Activated CD4-positive, alpha-beta T cell treated with anti-CD3 and anti-CD28 coated beads, Interleukin-2, Interleukin-6, amounts not matched to agents 100 ng/mL and 50 ng/mL, durations not matched to agents 16 hours and 8 hours (primary cell): ENCODE results near the gene NGB.
"Not testable (repeated sequence)": the region's sequence is repeated elsewhere in the genome, so short reads cannot be mapped to it uniquely, and the experiment has no call there.

Source experiments
- DNase-seq: peaks from one replicate; pipeline ENCODE4 v3.0.0-alpha.2; 2020

Gene NGB

DNA sequence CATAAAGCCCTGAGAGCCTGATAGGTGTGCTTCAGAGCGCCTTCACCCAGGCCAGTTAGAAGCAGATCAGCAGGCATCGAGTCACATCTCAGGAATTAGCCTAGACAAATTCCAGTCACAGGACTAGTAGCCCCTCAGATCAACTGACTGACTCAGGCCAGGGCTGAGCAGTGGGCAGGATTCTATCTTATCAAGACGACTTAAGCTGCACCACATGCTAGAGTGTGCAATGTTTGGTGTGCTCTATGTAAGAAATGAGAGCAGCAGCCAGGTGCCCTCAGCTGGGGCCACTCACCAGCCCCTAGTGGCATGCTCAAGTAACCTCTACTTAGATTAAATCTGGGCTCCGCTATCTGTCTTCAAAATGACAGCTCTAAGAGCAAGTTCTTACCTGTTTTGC lies 19.7 kb upstream of the NGB start:
- no peak for DNase-seq

DNA sequence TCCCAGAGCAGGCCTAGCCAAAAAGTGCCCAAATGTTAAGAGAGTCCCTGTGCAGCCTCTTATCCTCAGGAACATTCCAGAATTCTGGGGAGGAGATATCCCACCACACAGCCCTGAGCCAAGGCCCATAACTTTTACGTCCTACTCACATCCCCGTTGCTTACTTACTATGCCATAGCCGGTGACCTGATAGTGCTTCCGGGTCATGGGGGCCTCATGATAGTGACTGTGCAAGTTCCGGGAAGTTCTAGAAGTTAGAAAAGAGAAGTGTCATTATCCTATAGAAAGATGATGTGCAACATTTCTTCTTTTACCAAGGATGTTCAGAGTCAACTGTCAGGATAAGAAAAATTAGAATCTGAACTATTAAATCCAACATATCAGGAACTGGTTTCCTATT lies 15.6 kb upstream of the NGB start:
- DNase-seq = no peak

DNA sequence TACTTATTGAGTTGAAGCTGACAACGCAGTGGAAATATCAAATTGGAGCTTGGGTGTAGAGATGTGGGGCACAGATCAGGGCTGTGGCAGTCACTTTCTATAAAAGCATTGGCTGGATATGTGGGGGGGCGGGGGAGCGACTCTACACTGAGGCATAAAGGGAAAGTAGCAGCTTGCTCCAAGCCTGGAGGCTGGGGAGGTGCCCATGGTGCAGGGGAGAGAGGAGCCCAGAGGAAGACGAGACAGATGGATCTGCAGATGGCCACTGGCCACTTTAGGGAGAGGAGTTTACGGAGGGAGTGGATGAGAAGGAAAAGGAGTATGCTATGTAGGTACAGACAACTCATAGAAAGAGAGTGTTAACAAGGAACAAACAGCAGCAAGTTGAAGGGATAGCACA lies 13.5 kb upstream of the NGB start:
- no peak for DNase-seq

DNA sequence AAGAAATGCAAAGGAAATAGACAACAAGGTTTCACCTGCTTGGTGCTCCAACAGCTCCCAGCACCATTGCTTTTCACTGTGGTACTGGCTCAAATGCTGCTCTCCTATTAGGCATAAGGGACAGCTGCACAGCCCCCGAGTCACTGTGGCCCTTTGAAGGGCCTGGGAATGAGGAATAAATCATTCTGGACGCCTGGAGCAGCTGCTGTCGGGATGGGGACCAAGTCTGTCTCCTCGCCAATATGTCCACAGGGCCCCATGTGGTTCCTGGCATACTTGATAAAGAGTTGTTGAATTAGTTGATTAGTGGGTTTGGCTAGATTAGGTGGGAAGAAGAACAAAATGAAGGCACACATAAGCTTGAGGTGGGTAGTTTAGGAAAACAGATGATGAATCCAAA lies 13.1 kb upstream of the NGB start:
- no peak for DNase-seq

DNA sequence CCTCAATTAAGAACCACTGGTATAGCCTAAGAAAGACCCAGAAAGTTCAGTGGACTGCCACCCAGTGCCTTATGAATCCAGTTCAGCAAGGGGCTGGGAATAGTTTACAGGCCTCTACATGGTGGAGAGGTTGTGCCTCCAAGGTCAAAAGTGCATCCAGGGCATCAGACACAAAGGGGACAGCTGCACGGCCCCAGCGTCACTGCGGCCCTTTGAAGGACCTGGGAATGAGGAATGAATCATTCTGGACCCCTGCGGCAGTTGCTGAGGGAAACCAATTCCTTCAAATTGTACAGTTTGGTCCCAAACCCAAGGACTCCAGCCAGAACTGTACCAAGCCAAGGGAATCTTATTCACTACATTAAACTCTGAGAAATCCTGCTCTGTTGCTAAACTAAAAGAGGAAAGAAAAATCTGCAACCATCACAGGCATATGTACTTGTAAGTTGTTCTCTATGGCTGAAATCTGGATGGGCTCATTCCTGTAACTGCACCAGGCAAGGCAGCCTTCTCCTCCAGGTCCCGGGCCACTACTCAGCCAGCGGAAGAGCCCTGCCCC lies 10.9 kb upstream of the NGB start:
- no peak for DNase-seq

DNA sequence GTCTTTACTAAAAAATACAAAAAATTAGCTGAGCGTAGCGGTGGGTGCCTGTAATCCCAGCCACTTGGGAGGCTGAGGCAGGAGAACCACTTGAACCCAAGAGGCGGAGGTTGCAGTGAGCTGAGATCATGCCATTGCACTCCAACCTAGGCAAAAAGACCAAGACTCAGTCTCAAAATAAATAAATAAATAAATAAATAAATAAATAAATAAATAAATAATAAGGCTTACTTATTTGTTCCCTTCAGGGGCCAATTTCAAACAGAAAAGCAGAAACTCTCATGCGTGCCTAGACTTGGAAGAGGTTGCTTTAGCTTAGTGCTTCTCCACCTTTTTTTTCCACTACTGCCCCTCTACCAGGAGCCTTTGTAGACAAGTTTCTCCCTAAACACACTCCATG lies 9.9 kb upstream of the NGB start:
- not testable (repeated sequence) for DNase-seq

DNA sequence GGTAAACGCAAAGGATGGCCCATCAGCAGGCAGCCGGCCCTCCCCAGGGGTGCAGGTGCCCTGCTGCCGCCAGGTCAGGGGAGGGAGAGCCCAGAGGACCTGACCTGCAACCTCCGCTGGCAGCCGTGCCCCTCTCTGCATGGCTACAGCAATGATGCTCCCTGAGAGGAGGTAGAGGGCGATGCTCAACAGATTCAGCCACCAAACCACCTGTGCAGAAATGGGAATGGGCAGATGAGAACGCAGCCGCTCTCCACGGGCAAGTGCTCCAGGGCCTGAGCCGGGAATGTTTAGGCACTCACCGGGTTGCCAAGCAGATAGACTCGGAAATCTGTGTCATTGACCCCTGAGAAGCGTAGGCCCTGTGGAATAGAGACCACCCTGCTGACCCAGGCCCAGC lies 8.7 kb upstream of the NGB start:
- no peak for DNase-seq

DNA sequence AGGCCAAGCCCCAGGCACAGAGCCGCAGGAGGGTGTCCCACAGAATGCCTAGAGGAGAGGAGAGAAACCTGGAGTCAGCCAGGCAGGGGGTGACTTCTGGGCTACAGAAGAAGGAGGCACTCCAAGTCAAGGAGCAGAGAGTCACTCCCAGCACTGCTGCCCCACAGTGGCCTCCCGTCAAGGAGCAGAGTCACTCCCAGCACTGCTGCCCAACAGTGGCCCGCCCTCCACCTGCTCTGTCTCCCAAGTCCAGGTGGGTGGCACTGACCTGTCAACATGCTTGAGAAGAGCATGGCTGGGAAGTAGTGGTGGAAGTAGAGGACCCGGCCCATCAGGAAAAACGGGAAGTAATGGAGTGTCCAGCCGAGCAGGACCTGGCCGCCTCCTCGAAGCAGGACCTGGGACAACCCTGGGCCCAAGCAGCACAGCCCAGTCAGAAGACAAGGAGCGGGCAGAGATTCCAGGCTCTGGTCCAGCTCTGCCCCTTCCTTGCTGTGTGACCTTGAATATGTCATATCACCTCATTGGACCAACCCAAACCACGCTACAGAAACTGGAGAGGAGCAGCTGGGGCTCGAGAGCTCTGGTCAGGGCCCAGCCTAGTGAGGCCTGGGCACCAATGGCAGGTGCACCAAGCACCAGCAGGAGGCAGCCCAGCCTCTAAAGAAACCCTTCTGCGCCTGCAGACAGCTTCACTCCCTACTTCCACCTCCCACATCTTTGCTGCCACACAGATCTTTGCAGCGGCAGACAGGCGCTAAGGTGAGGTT lies 7.6 kb upstream of the NGB start:
- DNase-seq = no peak

DNA sequence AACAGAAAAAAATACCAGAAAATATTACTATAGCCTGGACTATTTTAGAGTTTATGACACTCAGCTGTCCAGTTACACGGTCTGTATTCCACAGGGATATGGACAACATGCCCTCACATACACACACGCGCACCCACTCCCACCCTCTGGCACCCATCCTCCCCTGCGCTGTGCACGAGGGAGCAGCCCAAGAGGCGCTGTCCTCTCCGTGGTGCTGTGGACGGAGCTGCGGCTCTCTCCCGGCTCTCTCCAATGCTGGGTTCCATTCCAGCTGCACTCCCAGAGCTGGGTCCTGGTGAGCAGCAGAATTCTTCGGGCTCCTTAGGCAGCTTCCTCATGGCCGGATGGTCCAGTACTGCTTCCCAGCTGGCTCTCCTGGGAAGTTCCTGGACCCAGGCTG lies 6.0 kb upstream of the NGB start:
- no peak for DNase-seq

DNA sequence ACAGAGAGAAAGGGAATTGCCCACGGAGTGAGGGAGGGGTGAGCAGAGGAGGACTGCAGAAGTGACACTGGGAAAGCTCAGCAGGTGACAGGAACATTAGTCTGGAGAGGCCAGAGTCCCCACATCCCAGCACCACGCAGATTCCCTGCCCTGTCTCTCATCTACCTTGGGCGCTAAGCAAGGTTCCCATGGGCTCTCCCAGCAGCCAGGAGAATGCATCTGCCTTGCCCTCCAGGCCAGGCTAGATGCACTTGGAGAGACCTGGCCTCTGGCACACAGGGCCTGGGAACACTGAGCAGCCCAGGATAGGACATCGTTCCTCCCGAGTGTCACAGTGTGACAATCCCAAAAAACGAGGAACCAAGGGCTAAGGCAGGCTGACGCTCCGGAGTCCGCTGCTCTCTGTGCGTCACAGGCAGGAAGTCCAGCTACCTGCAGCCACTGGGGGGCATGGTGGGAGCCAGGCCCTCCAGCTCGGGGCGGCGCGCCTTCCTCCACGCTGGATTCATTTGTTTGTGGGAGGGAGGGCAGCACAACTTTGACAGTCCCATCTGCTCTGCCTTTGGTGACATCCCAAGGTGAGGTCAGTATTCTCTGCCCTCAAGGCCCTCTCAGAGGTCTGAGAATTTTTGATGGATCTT lies 5.4 kb upstream of the NGB start:
- no peak for DNase-seq

DNA sequence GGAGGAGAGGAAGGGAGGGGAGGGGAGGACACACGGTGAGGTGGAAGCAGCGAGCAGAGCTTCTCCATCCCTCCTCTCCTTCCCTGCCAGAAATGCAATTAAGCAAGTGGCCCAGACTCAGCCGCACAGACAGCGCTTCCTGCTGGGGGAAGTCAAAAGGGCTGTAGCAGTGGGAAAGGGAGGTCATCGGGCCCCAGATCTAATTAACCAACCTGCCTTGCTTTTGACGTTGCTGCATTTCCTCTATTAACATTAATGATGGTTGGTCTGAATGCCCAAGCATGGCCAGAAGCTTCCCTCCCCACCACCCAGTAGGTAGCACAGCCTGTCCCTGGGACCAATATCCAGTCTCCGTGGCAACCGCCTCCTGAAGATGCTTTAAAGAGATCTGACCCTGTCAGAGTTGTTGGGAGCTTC lies 4.6 kb upstream of the NGB start:
- DNase-seq = no peak

DNA sequence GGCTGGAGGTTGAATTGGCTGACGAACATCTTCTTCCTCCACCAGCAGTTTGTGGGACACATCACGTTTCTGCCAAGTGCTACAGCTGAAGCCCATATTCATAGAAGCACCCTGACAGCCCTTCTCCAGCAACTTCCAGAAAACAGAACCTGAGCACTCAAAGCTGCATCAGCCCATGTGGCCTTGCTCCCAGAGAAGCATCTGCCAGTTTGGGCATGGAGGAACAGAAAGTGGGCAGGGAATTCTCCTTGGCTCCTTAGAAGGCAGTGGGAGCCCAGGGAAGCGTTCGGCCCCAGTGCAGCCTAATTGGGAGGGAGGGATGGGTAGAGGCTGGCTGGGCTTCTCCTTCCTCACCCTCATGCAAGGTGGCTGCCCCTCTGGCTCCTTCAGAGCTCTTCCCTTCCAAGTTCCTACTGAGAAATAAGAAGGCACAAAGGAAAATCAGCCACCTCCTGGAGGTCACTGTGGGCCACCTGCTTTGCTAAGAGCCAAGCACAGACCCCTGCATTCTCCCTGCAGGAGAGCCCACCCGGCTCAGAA lies 4.1 kb upstream of the NGB start:
- DNase-seq = no peak

DNA sequence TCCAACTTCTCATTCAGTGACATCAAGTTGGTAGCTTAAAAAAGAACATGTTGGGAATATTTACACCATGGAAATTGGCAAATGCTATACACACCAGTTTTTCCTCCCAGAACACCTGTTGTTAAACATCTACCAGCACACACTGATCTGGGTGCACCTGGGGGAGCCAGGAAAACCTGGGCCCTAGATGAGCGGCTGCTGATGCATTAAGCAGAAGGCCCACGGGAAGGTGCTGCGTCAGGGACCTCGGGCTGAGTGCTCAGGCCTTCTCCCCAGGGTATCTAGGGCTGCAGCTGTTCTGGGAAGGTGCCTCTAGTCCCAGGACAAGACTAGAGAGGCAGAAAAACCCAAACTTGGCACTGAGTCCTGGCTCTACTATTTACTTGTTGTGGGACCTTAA lies 2.8 kb upstream of the NGB start:
- DNase-seq = no peak

DNA sequence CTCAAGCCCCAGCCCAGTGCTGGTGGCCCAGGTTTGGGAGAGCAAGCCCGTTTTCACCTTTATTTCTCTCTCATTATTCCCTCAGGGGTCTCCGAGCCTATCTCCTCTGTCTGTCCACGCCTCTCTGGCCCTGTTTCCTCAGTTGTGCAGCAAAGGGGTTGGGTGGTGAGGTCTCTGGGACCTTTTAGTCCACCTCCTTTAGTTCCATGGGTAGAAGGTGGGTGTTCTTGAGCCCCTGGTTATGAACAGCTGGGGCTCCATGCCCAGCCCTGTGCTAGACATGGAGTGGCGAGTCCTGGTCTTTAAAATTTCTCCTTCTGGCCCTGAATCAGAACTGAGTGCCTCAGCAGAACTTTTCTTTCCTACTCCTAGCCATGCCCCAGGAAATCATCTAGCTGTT lies 1.3 kb upstream of the NGB start:
- DNase-seq = no peak

DNA sequence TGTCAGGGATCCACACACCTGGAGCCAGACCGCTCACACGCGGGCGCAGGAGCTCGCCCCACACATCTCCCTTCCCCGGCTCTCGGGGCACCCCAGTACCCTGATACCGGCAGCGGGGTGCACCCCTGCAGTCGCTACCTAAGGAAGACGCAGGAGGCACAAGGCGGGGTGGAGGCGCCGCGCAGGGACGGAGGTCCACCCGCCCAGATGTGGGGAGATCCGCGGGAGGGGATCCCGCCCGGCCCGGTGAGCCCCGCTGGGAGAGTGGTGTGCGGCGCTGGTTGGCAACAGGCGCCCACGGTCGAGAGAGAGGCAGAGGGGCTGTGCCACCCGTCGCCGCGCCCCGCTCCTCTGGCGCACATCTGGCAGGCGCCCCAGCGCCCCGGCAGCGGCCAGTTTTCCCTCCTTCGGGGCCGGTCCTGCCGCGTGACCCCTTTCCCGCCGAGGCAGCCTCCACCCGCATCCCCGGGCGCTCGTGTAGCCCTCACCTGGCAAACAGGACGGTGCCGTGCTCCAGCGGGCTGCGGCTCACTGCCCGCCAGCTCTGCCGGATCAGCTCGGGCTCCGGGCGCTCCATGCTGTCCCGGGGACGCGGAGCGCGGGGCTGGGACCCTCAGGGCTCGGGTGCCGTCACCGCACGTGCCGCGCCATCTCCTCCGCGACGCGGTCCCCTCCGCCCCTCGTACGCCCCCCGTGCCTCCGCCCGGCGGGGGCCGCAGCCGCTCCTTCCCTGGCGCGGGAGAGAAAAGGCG lies 469 bp downstream of the NGB start:
- DNase-seq = no peak

DNA sequence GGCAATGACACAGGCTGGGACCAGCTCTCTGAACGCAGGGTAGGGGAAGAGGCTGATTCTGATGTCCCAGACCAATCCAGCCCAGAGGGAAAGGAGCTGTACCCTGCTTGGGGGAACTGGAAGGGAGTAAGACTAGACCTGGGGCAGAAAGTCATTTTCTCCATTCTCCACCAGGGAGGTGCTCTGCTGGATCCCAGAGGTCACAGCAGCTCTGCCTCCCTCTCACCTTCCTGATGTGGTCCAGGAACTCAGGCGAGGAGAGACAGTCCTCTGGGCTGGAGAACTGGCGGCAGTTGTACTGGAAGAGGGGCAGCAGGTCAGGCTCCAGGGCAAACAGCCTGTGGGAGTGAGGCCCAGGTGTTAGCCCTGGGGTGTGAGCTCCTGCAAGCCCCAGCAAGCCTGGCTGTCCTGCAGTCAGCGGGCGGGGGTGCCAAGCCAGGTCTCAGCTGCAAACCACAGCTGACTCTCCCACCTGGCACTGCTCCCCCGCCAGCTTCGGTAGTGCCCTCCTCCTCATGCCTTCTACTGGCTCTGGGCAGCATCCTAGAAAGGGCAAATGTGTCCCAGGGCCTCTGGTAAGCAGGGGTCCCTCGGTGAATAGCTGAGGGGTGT lies 1.9 kb downstream of the NGB start:
- no peak for DNase-seq

DNA sequence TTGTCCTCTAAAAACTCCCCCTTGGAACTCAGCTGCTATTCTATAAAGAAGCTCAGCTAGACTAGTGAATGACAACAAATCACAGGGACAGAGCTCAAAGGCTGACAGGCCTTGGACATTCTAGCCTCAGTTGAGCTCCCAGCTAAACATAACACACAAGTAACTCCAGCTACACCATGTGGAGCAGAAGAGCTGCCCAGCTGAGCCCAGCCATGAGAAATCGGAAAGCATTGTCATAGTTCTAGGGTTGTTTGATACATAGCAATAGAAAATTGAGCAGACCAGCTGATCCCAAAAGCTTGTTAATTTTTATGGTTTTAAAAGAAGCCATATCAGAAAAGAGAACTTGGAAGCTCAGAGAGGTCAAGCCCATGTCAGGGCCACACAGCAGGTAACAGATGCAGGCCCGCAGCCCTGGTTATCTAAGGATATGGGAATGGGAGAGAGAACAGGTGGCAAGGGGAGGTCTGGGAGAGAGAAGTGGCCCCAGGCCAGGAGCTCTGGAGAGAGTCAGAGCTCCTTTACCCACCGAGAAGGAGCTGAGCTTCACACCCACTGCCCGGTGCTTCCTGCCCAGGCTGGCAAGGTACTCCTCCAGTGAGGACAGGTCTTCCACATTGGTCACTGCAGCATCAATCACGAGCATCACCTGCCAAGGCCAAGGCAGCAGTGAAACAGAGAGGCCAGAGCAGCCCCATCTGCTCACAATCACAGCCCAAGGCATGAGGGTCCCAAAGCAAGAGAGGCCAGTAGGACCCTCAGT lies 2.9 kb downstream of the NGB start:
- DNase-seq = no peak

DNA sequence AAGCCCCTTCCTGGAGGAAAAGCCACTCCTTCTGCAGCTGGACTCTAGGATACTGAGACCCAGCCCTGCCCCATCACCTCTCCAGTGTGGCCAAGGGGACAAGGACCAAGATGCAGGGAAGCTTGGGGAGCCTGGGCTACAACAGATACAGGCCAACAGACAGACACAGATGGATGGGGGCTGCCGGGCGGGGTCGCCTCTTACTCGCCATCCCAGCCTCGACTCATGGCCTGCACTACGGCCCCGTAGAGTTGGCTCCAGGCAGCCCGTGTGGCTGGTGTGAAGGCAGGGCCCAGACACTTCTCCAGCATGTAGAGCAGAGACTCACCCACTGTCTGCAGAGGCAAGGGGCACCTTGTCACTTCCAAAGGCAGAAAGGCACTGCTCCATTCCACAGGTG lies 4.7 kb downstream of the NGB start:
- DNase-seq = no peak

DNA sequence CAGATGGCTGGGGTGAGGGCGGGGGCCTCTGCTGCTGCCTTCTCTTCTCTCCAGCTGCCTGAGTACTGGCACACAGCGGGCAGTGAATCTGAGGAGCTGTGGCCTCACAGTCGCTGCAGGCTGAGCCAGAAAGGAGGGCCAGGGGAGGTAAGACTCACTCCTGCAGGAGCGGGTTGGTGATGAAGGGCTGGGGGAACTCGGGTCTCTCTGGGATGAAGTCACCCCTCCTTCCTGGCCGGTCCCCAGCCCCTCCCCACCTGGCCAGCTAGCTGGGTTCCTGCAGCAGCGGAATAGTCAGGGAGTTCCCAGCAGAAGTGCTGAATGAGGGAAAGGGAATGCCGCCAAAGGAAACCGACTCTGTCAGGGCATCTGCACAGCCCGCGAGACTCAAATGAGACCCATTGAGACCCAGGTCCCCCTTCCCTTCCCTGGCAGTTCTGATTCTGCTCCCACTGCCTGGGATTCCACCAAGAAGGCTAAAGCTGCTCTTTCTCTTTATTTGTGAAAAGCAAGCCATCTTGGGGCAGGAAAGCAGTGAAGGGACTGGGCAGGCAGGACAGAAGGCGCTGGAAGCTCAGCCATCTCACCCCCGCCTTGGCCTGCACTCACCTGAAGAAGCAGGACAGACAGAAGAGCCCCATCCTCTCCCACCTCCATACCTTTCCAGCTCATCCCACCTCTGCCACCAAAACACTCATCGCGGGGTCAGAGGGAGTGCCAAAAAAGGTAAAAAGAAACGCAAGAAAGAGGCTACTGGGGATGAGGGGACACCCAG lies 5.3 kb downstream of the NGB start:
- no peak for DNase-seq

DNA sequence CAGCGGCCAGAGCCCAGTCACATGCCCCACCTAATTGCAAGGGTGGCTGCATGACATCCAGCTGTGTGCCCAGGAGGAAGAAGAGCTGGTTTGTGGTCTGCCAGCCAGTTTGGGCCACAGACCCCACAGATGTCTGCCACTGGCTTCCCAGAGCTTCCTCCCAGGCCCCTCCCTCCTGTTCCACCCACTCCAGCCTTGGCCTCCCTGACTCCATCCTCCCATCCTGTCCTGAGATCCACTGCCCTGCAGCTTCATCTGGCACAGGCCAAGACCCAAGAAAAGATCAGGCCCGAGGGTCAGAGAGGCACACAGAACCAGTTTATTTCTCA lies 5.9 kb downstream of the NGB start:
- DNase-seq = no peak

DNA sequence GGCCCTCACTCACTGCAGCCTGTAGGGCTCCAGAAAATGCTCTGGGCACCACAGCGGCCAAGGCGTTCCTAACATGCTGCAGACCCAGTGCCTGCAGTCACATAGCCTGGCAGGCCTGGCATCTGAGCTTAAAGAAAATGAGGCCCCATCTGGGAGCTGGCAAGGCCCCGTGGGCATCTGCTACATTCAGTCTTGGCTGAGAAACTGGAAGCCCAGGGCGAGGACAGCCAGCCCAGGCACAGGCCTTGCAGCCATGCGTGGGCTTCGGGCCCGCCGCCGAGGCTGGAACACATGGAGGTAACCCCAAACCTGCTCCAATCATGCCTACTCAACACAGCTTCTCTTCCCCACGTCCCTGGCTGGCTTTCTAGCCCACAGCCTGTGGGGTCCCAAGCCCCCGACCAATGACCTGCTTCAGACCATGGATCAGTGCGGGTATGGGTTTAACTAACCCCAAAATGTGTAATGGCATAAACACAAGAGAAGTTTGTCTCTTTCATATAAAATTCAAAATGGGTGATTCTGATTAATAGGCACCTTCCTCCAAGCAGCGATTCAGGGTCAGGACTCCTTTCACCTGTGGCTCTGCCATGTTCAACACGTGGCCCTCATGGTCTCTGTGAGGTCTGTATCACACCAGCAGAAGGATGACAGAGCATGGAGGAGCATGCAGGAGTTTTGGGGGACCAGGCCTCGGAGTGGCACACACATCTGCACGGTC lies 6.4 kb downstream of the NGB start:
- DNase-seq = no peak
